GM19463 (cell line): ENCODE data around the gene MICALL2.
A peak's percentile ranks its signal among the peaks of the same experiment; 100 is the strongest.

Experiments
- ATAC-seq: cut with Tn5 transposase; IDR thresholded peaks from one replicate; pipeline ENCODE4 v1.9.1; 2021; ENCODE audit warnings: mild to moderate bottlenecking, moderate library complexity; ENCODE audit not compliant: unreplicated experiment

The MICALL2 gene

GRCh38 chr7:1470901-1471300 lies 11.6 kb upstream of the MICALL2 start:
- no peak for ATAC-seq

DNA sequence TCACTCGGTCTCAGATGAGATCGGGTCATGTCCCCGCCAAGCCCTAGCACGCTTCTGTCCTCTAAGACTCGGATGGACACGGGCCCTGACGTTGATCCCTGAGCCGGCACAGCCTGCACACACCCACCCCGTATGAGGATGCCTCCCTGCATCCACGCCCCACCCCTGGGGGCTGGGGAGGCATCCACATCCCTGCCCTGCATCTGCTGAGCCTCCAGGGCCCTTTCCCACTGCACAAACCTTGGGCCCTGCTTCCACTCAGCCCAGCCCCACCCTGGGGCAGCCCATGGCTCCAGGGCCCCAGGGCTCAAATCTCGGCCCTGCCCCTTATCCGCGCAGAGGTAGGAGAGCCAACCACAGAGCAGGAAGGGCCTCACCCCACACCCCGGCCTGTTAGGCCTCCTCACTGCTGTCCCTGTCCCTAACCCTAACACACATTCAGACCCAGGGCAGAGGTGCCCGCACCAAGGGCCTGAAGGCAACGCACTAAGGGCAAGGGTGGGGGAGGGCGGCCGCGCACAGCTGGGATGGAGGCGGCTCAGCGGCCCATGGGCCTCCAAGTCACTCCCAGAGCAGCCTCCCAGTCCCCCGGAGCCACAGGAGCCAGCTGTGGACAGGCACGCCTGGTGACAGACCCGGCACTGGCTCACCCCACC lies 9.5 kb upstream of the MICALL2 start:
- ATAC-seq: no peak

GRCh38 chr7:1468203-1468602 lies 8.9 kb upstream of the MICALL2 start:
- ATAC-seq: no peak

GRCh38 chr7:1466524-1467271 lies 7.4 kb upstream of the MICALL2 start:
- ATAC-seq: no peak

GRCh38 chr7:1464694-1465093 lies 5.4 kb upstream of the MICALL2 start:
- no peak for ATAC-seq

GRCh38 chr7:1463676-1464223 lies 4.5 kb upstream of the MICALL2 start:
- ATAC-seq: no peak

GRCh38 chr7:1461646-1462375 lies 2.5 kb upstream of the MICALL2 start:
- no peak for ATAC-seq

- no peak for ATAC-seq
Observed at GRCh38 chr7:1460821-1461645, 1.8 kb upstream of the MICALL2 start.

DNA sequence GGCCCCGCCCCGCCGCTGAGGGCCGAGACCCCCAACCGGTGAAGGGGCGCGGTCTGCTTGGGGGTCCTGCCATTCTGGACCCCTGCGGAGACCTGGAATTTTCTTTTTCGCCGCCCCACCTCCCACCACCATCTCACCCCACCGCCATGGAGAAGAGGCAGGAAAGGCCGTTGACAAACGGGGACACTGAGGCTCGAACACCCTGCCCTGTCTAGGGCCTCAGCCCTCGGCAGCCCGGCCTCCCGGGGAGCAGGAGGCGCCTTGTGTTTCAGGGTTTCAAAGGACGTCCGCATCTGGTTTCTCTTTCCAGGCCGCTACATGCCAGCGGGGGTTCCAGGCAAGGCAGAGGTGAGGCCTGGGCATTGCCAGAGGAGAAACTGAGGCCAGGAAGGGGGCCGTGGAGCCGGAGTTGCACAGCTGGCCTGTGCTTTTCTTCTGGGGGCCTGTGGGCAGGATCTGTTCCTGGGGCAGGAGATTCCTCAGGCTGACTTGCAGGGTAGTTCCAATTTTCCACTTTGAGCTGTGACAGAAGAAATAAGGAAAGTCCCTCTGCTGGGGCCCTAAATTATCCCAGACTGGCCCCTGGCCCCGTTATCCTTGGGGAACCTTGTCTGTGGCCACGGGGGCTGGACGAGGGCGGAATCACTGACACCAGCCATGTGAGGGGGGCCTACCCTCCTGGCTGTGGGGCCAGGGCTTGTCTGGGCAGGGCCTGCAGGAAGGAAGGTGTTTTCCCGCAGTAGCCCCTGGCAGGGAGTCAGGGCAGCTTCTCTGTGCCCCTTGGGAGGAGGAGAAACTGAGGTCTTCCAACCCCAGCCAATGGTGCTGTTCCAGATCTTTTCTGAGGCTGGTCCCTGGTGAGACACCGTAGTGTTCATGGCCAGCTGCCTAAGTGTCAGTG lies 900 bp upstream of the MICALL2 start:
- ATAC-seq: no peak

- peak; percentile 95 for ATAC-seq
Observed at GRCh38 chr7:1459512-1459892, 232 bp upstream of the MICALL2 start.

DNA sequence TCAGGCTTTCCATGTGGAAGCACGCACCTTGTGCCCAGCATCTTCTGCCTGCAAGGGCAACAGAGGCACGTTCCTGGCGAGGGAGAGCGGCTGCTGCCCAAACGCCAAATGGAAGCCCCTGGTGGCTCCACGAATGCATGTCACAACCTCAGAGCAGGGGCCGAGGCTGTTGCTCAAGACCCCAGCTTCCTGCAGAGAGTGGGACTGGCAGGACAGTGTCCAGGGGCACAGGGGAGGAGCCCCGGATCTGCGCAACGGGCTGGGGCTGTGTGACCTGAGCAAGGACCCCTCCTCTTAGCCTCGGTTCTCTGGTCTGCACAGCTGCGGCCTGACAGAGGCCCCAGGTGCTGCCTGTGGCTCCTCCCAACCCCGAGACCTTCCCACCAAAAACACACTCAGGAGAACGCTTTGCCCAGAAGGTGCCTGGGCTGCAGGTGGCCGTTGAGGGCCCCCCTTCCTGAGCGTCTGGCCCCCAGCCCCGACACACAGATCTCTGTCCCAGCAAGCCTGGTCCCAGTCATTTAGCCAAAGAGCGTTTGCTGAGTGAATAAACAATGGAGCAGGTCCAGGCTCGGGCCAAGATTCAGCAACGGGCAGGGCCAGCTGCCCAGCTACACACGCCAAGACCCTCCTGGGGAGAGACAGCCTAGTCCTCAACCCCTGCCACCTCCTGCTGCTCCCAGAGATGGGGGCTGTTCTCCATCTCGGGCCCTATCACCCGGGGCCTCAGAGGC lies 1.2 kb downstream of the MICALL2 start:
- no peak for ATAC-seq

GRCh38 chr7:1457059-1457948 lies 2.0 kb downstream of the MICALL2 start:
- no peak for ATAC-seq

DNA sequence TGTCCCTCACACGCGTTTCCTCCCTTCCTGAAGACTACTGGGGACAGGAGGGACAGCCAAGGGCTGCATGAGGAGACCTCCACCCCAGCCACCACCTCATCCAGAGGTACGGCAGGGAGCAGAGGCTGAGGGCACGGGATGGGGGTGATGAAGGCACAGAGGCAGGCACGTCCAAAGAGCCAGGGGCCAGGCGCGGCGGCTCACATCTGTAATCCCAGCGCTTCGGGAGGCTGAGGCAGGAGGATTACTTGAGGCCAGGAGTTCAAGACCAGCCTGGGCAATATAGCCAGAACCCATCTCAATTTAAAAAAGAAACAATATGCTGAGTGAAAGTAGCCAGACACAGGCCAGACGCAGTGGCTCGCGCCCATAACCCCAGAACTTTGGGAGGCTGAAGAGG lies 3.3 kb downstream of the MICALL2 start:
- no peak for ATAC-seq

GRCh38 chr7:1455241-1455939 lies 3.9 kb downstream of the MICALL2 start:
- no peak for ATAC-seq

DNA sequence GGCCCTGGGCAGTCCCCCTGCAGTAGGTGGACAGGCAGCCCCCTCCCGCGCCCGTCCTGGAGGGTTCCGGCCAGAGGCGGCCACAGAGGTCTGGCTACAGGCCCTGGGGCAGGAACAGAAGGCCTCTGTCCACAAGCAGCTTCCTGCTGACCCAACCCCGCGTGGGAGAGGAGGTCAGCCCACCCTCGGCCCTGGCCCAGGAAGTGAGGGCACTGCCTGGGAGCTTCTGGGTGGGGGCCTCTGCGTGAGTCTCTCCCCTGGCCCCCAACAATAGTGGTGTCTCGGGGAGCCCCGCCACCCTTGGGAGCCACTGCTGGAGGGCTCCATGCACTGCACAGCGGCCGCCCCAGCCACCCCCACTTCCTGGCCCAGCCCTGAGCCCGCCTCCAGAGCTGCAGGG lies 4.7 kb downstream of the MICALL2 start:
- ATAC-seq: no peak

DNA sequence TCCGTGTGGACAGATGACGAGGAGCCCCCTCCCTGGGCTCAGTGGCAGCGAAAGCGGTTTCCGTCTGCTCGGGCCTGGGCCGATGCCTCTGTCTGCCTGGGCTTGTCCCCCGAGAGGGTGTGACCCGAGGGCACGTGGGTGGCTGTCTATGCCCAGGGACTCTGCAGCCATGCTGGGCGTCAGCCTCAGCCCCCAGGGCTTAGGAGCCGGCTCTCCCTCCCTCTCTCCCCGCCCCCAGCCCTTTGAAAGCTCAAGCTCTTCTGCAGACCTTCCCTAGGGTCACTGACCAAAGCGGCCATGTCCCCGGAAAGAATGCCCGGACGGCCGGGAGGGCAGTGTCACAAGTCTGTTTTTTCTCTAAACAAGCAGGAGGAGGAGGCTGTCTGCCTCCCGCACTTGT lies 7.1 kb downstream of the MICALL2 start:
- ATAC-seq: no peak

- ATAC-seq: no peak
Observed at GRCh38 chr7:1450987-1451386, 8.3 kb downstream of the MICALL2 start.

DNA sequence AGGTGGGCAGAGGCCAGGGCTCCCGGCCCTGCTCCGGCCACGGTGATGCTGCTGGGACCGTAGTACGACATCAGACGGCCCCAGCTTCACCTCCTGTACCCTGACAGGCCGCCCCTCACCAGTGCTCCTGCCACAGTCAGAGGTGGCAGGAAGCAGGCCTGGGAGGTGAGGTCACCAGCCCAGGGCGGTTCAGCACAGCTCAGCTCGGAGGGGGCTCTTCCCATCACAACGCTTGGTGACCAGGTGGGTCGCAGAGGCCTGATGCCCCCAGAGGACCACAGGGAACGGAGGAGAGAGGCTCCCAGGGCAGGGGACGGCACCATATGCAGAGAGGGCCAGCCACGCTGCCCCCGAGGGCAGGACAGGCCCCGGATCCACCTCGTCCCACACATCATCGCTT lies 8.8 kb downstream of the MICALL2 start:
- ATAC-seq: no peak
